GM20431 (cell line): ENCODE data around the gene MAST2.
"Not testable (repeated sequence)": the region's sequence is repeated elsewhere in the genome, so short reads cannot be mapped to it uniquely, and the experiment has no call there.

Experiments
- in situ Hi-C: fragments of 300-500 bp; cut with MseI, MboI; formaldehyde crosslinking; loops from one replicate; pipeline ENCODE4 v1.15.0; 2020; ENCODE audit warnings: low sequenced_read_pairs; ENCODE audit not compliant: unreplicated experiment

Gene MAST2

DNA sequence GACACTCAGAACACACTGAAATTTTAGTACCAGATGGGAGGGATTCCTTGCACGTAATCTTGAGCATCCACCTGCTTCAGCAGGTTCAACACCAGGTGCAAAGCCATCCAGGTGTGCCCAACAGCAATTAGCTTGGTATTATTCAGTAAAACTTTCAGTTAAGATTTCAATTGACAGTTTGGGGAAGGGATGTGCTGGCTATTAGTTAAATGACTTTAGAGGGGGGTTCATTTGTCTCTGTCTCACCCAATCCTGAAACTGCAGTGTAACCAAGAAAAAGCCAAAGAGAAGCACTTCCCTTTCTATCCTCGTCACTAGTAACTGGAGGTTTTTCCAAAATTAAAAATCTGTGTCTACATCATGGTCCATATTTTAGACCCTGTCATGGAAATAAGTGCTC lies 238.1 kb downstream of the MAST2 start:
- in situ Hi-C loops: no loop called here

DNA sequence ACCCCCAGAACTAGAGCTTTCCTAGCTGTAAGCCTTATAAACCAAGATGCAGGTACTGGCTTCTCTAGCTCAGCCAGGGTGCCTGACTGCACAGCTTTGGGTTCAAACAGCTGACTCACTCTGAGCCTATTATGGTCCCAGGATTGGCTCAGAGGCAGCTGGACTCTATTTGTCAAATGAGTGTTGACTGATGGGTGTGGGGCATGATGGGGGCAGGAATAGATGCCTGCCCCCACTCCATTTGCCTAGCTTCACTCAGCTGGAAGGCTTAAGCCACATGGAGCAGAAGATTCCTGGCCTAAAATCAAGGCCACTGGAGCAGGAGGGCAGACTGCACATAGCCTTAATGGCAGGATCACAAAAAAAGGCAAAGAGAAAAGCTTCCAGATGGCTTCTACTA lies 238.6 kb downstream of the MAST2 start:
- in situ Hi-C loops: no loop called here

DNA sequence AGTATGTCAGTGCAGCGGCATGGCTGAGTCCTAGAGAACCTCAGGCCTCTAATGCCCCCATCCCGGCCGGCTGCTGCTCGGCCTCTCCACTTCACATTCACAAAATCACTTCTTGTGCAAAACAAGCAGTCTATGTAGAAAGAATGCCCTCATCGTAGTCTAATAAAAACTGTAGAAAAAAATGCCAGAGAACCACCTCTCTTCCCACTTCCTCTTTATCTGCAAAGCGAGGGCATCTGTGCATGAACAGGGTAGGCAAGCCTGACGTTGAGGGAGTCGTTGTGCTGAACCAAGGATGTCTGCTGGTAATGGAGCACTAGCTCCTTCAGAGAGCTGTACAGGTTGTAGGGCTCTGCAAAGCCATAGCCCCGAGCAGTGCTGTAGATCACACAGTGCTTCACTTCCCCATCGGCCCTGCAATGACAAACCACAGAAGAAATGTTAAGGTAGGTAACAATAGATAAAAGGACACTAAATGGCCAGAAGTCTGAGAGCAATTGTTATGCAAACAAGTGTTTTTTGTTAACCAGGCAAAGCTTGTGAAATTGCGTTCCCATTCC lies 240.1 kb downstream of the MAST2 start:
- in situ Hi-C loops: no loop called here

DNA sequence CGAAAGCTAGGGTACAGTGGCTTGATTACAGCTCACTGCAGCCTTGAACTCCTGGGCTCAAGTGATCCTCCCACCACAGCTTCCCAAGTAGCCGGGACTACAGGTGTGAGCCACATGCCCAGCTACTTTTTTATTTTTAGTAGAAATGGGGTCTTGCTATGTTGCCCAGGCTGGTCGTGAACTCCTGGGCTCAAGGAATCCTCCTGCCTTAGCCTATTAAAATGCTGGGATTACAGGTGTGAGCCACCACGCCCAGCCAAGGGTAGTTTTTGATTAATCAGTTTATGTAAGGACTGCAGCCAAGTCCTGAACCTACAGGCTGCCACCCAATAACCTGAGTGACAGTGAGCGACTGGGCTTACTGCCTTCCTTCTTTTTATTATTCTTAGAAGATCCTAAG lies 240.7 kb downstream of the MAST2 start:
- in situ Hi-C loops: no loop called here

DNA sequence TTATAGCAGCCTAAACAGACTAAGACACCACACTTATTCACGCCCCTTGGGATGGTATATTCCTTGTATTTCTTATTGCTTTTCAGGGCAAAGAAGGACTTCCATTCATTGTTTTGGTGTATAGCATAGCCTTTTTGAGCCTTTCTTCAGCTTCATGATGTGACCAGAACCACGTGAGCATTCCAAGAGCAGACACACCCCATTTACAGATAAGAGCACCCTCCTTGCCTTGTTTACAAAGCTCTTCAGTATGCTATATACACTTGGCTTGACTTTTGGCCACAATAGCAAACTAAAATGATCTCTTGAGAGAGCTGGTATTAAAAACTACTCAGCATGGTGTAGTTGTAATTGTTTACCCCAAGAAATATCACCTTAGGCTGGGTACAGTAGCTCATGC lies 250.3 kb downstream of the MAST2 start:
- in situ Hi-C loops: no loop called here

DNA sequence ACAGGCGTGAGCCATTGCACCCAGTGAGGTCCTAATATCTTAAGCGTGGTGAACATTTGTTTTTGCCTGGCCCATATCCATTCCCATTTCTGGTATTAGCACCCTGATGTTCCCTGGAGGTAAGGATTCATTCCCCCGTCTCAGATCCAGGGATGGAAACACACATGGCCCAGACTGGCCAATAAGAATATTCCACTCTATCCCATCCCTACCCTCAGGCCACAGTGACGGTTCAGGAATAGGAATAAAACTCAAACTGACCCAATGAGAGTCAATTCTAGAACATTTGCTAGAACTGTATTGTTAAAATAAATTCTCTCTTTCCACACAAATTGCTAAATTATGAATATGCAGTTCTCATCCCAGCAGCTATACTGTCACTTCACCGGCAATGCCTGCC lies 252.9 kb downstream of the MAST2 start:
- in situ Hi-C loops: no loop called here

DNA sequence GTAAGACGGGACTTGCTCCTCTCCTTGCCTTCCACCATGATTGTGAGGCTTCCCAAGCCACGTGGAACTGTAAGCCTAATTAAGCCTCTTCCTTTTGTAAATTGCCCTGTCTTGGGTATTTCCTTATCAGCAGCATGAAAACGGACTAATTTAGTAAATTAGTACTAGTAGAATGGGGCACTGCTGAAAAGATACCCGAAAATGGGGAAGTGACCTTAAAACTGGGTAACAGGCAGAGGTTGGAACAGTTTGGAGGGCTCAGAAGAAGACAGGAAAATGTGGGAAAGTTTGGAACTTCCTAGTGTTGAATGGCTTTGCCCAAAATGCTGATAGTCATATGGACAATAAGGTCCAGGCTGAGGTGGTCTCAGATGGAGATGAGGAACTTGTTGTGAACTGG lies 253.8 kb downstream of the MAST2 start:
- in situ Hi-C loops: not testable (repeated sequence)

DNA sequence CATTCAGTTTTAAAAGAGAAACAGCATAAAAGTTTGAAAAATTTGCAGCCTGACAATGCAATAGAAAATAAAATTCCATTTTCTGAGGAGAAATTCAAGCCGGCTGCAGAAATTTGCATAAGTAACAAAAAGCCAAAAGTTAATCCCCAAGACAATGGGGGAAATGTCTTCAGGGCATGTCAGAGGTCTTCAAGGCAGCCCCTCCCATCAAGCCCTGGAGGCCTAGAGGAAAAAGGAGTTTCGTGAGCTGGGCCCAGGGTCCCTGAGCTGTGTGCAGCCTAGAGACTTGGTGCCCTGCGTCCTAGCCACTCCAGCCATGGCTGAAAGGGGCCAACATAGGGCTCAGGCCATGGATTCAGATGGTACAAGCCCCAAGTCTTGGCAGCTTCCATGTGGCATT lies 254.4 kb downstream of the MAST2 start:
- in situ Hi-C loops: no loop called here

DNA sequence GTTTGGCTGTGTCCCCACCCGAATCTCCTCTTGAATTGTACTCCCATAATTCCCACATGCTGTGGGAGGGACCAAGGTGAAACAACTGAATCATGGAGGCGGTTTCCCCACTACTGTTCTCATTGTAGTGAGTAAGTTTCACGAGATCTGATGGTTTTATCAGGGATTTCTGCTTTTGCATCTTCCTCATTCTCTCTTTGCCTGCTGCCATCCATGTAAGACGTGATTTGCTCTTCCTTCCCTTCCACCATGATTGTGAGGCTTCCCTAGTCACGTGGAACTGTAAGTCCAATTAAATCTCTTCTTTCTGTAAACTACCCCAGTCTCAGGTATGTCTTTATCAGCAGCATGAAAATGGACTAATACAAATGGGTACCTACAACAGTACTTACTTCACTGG lies 255.5 kb downstream of the MAST2 start:
- in situ Hi-C loops: no loop called here

DNA sequence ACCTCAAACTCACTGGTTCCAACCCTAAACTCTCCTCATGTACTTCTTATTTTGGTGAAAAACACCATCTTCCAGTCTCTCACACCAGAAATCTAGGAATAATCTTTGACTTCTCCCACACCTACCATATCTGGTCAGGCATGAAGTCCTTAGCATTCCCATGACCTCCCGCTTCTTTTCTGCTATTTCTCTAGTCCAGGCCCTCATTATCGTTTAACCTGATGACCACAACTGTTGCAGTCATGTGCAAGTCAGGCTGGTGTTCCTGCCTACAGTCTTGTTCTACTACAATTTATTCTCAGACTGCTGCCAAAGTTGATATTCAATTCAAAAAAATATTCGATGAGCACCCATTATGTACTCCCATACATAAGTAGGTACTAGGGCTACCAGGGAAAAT lies 257.7 kb downstream of the MAST2 start:
- in situ Hi-C loops: no loop called here

DNA sequence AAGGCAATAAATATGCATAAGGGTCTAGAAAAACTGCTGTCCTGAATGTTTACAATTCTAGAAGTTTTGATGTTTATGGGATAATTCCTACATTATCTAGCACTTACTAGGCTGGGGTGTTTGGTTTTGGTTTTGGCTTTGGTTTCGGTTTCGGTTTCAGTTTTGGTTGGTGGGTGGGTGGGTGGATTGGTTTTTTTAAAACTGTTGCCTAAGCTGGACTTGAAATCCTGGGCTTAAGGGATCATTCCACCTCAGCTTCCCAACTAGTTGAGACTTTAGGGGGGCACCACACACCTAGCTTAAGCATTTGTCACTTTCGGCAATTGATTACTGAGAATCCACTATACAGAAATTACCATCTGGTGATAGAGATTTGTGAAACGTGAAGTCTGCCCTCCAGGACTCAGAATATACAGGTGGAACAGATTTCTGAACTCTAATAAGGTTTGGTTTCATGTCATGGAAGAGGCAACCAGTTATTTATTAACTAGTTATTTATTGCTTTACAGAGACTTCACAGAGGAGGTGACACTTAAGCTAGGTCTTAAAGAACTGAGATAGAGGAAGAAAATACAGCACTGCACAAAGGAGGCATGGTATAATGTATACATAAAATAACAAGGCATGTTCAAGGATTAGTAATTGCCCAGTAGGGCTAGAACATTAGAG lies 259.4 kb downstream of the MAST2 start:
- in situ Hi-C loops: no loop called here

DNA sequence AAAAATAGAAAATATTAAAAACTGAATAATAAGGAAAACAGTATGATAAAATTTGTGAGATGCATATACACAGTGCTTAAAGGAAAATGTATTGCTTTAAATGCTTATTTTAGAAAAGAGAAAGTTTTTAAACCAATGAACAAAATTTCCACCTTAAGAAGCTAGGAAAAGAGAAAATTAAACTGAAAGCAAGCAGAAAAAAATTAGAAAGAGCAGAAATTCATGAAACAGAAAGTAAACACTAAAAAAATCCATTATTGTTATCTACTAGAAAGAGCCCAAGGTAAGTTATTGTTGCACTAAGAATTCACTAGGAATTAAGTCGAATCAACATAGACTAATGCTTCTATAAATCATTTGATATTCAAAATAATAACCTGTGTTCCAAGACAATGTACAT lies 261.3 kb downstream of the MAST2 start:
- in situ Hi-C loops: no loop called here

DNA sequence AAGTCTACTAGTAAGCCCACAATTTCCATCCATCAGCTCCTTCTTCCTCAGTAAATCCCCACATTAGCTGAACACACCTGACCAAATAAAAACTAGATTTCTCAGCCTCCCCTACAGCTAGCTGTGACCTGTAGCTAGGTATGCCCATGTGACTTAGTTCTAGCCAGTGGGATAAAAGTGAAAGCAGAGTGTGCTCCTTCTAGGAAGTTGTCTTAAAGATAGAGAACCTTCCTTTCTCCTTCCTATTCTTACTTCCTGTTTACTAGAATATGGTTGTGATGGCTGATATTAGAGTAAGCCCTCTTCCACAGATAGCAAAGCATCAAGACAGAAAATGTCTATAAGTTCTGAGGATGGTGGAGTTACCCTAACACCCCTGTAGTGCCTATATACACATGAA lies 262.0 kb downstream of the MAST2 start:
- in situ Hi-C loops: no loop called here

DNA sequence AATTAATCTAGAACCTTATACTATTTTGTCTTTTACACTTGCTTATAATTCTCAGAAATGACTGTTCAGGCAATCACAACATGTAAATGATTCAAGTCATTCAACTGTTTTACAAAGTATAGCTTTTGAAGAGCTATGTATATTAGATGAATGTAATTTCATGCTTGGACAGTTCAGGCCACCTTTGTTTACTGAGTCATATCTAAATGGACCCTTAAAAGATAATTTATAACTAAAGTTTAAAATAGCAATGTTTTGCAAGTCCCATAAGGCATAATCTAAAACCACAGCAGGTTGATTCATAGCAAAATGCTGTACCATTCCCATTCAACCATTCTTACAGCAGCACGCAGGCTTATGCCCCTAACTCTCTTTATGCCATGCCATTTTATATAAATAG lies 264.2 kb downstream of the MAST2 start:
- in situ Hi-C loops: no loop called here

DNA sequence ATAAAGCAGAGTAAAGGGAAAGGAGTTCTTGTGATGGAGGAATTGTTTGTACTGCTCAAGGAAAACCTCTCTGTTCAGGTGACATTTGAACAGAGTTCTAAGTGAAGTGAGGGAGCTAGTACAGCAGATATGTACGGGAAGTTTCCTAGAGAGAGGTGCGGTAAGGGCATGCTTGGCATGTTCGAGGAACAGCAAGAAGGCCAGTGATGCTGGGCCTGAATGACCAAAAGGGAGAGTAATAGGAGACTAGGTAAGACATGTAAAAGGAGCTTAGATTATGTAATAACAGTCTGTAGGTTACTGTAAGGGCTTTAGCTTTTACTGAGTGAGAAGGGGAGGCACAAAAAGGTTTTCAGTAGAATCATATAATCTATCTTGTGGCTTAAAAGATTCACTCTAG lies 265.1 kb downstream of the MAST2 start:
- in situ Hi-C loops: no loop called here

DNA sequence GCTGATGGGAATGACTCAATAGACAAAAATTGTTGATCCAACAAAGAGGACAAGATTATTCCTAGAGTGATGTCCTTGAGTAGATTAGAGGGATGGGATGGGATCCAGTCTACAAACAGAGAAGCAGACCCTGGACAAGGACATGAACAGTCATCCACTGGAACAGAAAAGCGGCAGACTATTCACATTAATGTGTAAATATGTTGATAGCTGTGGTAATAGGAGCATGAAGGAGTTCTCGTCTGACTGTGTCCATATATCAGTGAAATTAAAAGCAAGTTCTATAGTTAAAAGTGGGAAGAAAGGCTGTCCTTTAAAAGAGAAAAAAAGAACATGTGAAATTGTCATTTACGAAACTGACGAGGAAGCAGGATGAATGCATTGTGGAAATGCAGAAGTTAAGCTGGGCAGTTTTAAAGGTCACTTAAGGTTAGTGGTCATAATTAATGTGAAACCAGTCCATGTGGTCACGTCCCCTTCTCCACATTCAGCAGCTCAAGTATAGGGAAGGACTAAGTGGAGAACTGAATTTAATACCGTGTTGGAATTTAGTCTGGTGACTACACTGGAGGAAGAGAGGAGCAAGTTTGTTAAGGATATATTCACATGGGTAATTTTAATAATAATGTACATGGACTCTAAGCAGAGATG lies 266.9 kb downstream of the MAST2 start:
- in situ Hi-C loops: no loop called here

DNA sequence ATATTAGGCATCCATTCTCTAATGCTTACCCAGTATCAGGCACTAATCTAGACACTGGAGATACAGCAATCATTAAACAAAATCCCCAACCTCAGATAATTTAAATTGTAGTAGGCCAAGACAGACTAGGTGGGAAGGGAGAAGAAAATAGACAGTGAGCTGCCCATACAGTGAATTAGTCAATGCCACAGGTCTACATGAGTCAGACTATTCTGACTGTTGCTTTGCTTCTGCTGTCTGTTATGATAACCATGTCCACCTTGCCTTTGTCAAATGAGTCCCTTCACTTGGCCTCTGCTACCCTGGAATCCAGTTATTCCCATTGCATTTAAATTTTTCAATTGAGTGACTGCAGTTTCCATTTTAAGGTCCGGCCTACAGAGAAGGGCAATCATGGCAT lies 269.6 kb downstream of the MAST2 start:
- in situ Hi-C loops: no loop called here

DNA sequence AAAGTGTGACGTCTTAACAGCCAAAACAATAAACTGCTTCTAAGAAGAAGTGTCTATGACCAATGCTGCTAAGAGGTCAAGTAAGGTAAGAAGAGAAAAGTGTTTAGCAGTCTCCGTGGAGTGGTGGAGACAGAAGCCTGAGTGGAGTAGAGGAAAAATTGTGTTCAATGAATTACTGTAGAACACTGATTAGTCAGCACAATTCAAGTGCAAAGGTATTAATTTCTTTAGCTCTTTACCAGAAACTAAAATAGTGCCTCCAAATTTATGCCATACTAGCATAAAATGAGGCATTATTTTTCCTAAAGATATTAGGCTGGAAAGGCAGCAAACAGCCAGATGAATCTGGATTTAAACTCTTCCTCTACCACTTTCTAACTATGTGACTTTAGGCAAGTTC lies 272.9 kb downstream of the MAST2 start:
- in situ Hi-C loops: no loop called here

DNA sequence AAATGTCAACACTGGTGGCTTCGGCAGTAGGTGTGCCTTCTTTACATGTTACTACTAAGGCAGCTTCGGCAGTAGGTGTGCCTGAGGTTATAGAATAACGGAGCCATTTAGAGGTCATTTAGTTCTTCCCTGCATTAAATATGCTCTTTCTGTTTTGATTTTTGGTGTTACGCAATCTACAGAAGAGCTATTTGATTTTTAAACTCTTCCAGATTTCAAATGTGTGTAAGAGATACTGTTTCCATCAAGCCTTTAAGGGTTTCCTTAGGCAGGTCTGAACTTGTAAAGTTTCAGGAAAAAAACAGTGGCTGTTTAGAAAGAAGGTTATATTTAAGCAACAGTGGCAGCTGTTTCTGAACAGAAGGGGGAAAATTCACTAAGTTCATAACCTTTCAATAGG lies 274.2 kb downstream of the MAST2 start:
- in situ Hi-C loops: no loop called here

DNA sequence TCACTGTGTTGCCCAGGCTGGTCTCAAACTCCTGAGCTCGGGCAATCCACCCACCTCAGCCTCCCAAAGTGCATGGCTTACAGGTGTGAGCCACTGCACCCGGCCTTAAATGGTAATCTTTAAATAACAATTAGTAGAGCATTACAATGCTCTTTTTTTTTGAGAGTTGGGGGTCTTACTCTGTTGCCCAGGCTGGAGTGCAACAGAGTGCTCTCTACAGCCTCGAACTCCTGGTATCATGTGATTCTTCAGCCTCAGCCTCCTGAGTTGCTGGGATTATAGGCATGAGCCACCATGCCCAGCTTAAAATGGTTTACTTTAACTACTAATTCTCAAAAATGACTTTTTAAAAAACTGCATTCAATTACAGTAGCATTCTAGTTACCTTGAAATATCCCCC lies 276.8 kb downstream of the MAST2 start:
- in situ Hi-C loops: no loop called here

DNA sequence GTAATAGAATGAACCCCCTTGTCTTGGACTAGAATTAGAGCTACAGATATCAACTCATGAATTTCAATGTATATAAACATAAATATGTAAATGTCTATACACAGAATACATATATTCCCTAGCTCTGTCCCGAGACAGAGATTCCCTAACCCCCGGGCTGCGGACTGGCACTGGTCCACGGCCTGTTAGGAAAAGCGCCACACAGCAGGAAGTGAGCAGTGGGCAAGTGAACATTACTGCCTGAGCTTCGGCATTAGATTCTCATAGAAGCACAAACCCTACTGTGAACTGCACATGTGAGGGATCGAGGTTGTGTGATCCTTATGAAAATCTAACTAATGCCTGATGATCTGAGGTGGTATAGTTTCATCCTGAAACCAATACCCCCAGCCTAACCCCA lies 277.8 kb downstream of the MAST2 start:
- in situ Hi-C loops: no loop called here

DNA sequence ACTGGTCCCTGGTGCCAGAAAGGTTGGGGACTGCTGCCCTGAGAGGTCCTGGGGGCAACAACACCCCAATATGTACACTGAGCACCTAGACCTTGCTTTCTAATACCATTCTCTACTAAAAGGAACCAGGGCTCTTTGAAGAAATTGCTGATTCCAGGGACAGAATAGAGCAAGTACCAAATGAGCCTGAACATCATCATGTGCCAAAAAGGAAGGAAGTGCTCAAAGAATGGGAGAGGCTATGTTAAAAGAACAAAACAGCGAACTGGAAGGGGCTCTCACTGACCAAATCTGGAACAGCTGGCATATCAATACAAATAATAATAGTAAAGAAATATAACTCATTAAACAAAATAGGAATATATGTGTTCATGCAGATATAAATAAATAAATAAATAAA lies 278.2 kb downstream of the MAST2 start:
- in situ Hi-C loops: no loop called here
